HEK293 (cell line): Measurements from ENCODE around the gene CALM3.

ENCODE experiments used
- CTCF ChIP-seq: fragments of 450-650 bp; formaldehyde crosslinking; IDR thresholded peaks from 2 replicates; pipeline ENCODE4 v1.5.1; 2016; ENCODE audit warnings: missing biosample characterization, missing genetic modification characterization
- PBX3 ChIP-seq: sonication (generic); formaldehyde crosslinking; IDR thresholded peaks from 2 replicates; pipeline ENCODE4 v1.8.1; 2022; ENCODE audit warnings: mild to moderate bottlenecking, moderate library complexity, missing genetic modification reagents
- TCF7L2 ChIP-seq: IDR thresholded peaks from 2 replicates; pipeline ENCODE4 v1.6.1; 2011; ENCODE audit warnings: low read depth, mild to moderate bottlenecking, inconsistent platforms, low read length, moderate library complexity, borderline replicate concordance
- ZNF366 ChIP-seq: fragments of 450-650 bp; formaldehyde crosslinking; conservative IDR thresholded peaks from 2 replicates; pipeline ENCODE4 v1.5.1; 2016; ENCODE audit warnings: missing biosample characterization, missing genetic modification characterization
- ZNF677 ChIP-seq: fragments of 450-650 bp; IDR thresholded peaks from 2 replicates; pipeline ENCODE4 v1.5.0; 2018; ENCODE audit warnings: missing biosample characterization, mild to moderate bottlenecking, missing genetic modification characterization, moderate library complexity
- ZNF777 ChIP-seq: fragments of 450-650 bp; formaldehyde crosslinking; IDR thresholded peaks from 2 replicates; pipeline ENCODE4 v1.5.1; 2017; ENCODE audit warnings: missing biosample characterization, missing genetic modification characterization, borderline replicate concordance
- ZSCAN16 ChIP-seq: fragments of 450-650 bp; formaldehyde crosslinking; IDR thresholded peaks from 2 replicates; pipeline ENCODE4 v1.5.1; 2016; ENCODE audit warnings: missing biosample characterization, missing genetic modification characterization

GRCh38 chr19:46618670-46619231 lies 17.6 kb downstream of the CALM3 start:
- TF ChIP-seq ZNF677 (tag by site-specific recombination): no peak
- no peak for TF ChIP-seq TCF7L2
- no peak for TF ChIP-seq CTCF
- TF ChIP-seq ZNF777: no peak
- no peak for TF ChIP-seq PBX3
- no peak for TF ChIP-seq ZSCAN16
- TF ChIP-seq ZNF366 (tag by site-specific recombination): no peak
